Subcutaneous adipose tissue (tissue), 4 donors: ENCODE measurements around the gene KRTAP10-2. TPM values are rescaled to one million over a fixed set of nuclear protein-coding genes. Genes with fewer than 3 reads are reported as not detected.

Experiments
- CTCF ChIP-seq: fragments of 450-650 bp; IDR thresholded peaks from one replicate; pipeline ENCODE4 v1.5.1; 2016; ENCODE audit warnings: low read depth, mild to moderate bottlenecking, control low read depth, antibody characterized with exemption, moderate library complexity
- total RNA-seq, 4 donors: library from RNA; depleted of rRNA; stranded (reverse); fragments of >200 nt; gene quantifications; one replicate each; pipeline ENCODE4 v1.1.0, GENCODE V29; 2016

The KRTAP10-2 gene
- total RNA-seq, 4 donors from 2014 or later = not detected

- TF ChIP-seq CTCF = no peak
These were observed 47.4 kb downstream of the KRTAP10-2 start for GRCh38 chr21:44503901-44504399.

GRCh38 chr21:44502171-44502958 lies 48.9 kb downstream of the KRTAP10-2 start:
- no peak for TF ChIP-seq CTCF

Other genes starting within 250 kb of the KRTAP10-2 start
- gene CFAP410, start 212.1 kb downstream of the KRTAP10-2 start, total RNA-seq = 10 to 100 TPM in 3 of 4 donors, 1 to 10 TPM in 1; 9.1 to 56.7 (median 23.1) TPM
- 1 to 10 TPM; 2.9 to 7.0 (median 6.1) TPM for gene TRPM2, start 197.9 kb downstream of the KRTAP10-2 start, total RNA-seq
- 1 to 10 TPM in 3 of 4 donors, under 1 TPM in 1; 0.98 to 4.2 (median 3.0) TPM for gene LRRC3, start 96.0 kb downstream of the KRTAP10-2 start, total RNA-seq
- not detected for gene KRTAP10-1, start 11.3 kb downstream of the KRTAP10-2 start, total RNA-seq
- gene KRTAP10-3, start 7.3 kb upstream of the KRTAP10-2 start, total RNA-seq = not detected
- gene KRTAP10-4, start 22.2 kb upstream of the KRTAP10-2 start, total RNA-seq = not detected
- gene KRTAP10-5, start 29.1 kb upstream of the KRTAP10-2 start, total RNA-seq = not detected
- not detected for gene KRTAP10-6, start 41.0 kb upstream of the KRTAP10-2 start, total RNA-seq
- not detected for gene KRTAP10-7, start 49.1 kb upstream of the KRTAP10-2 start, total RNA-seq
- not detected for gene KRTAP10-8, start 60.6 kb upstream of the KRTAP10-2 start, total RNA-seq
- not detected for gene KRTAP10-9, start 75.6 kb upstream of the KRTAP10-2 start, total RNA-seq
- gene KRTAP10-10, start 85.9 kb upstream of the KRTAP10-2 start, total RNA-seq = not detected
- gene KRTAP10-11, start 94.9 kb upstream of the KRTAP10-2 start, total RNA-seq = not detected
- gene KRTAP12-4, start 103.2 kb upstream of the KRTAP10-2 start, total RNA-seq = not detected
- not detected for gene KRTAP12-3, start 106.4 kb upstream of the KRTAP10-2 start, total RNA-seq
- not detected for gene KRTAP12-2, start 115.4 kb upstream of the KRTAP10-2 start, total RNA-seq
- not detected for gene KRTAP12-1, start 130.7 kb upstream of the KRTAP10-2 start, total RNA-seq
- gene KRTAP10-12, start 145.7 kb upstream of the KRTAP10-2 start, total RNA-seq = not detected
- gene TSPEAR, start 160.1 kb upstream of the KRTAP10-2 start, total RNA-seq = not detected